Kidney epithelial cell (primary cell): ENCODE measurements around the gene TTC9. TPM values are rescaled to one million over a fixed set of nuclear protein-coding genes. Genes with fewer than 3 reads are reported as not detected.

Experiments used
- DNase-seq: peaks from one replicate; pipeline ENCODE4 v3.0.0-alpha.2; 2010; ENCODE audit warnings: low read depth
- H3K27me3 ChIP-seq: 2 replicates; pipeline ENCODE4 v1.6.0; 2011; ENCODE audit warnings: low read length; ENCODE audit not compliant: control insufficient read depth, insufficient read depth
- H3K36me3 ChIP-seq: 2 replicates; pipeline ENCODE4 v1.5.1; 2011; ENCODE audit warnings: low read length; ENCODE audit not compliant: control insufficient read depth, insufficient read depth
- H3K4me3 ChIP-seq: 2 replicates; pipeline ENCODE4 v1.5.1; 2011; ENCODE audit warnings: low read depth, mild to moderate bottlenecking, control low read depth, low read length
- total RNA-seq: library from RNA; depleted of rRNA; stranded (reverse); fragments of >200 nt; gene quantifications from 2 replicates; pipeline ENCODE4 v1.2.3, GENCODE V29; 2015
- TF ChIP-seq, protein P1 (sequence below): IDR thresholded peaks from 2 replicates; pipeline ENCODE4 v1.5.1; 2011; ENCODE audit warnings: mild to moderate bottlenecking, moderate library complexity, low read length, control low read depth, inconsistent platforms; ENCODE audit not compliant: insufficient read depth, poor library complexity, severe bottlenecking

The TTC9 gene
- total RNA-seq, 1 donor from 2014 or later = 16.5 TPM

DNA sequence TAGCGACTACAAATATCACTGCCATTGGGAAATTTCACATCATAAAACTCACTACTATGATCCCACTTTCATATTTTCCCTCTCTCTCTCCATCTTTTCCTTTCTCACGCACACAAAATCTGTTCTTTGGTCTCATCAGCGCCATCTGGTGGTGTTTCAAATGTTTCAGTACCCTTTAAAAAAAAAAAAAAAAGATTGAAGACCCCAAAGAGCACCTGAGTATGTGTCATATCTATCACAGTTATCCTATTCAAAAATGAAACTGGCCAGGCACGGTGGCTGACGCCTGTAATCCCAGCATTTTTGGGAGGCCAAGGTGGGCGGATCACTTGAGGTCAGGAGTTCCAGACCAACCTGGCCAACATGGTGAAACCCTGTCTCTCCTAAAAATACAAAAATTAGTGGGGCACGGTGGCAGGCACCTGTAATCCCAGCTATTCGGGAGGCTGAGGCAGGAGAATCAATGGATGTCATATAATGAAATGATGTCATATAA, 72.4 kb downstream of the TTC9 start:
- peak; percentile 7 for DNase-seq
- no peak overlapping the region for H3K4me3 ChIP-seq
- H3K36me3 ChIP-seq = no peaks in the 10 kb centered on the region
- TF ChIP-seq, protein P1, sequence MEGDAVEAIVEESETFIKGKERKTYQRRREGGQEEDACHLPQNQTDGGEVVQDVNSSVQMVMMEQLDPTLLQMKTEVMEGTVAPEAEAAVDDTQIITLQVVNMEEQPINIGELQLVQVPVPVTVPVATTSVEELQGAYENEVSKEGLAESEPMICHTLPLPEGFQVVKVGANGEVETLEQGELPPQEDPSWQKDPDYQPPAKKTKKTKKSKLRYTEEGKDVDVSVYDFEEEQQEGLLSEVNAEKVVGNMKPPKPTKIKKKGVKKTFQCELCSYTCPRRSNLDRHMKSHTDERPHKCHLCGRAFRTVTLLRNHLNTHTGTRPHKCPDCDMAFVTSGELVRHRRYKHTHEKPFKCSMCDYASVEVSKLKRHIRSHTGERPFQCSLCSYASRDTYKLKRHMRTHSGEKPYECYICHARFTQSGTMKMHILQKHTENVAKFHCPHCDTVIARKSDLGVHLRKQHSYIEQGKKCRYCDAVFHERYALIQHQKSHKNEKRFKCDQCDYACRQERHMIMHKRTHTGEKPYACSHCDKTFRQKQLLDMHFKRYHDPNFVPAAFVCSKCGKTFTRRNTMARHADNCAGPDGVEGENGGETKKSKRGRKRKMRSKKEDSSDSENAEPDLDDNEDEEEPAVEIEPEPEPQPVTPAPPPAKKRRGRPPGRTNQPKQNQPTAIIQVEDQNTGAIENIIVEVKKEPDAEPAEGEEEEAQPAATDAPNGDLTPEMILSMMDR = peak; percentile 58
- no peaks in the 10 kb centered on the region for H3K27me3 ChIP-seq

DNA sequence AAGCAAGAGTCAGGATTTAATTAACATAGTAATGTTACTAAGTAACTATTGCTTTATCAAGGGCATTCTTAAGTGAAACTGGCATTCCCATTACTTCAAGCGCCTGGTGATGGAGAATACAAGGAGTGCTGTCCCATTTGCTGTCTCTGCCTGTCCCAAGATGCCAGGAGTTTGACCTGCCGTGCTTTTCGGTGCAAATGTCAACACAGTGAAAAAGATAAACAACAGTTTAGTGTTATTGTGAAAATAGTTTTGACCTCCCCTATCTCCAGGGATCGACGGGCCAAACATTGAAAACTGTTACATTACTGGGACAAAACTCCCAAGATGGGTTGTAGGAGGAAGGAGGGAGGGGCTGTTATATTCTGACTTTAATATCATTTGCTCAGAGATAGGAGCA, 74.8 kb downstream of the TTC9 start:
- no peak for DNase-seq
- Histone ChIP-seq H3K27me3 (no peaks in the 10 kb centered on the region), H3K36me3 (no peaks in the 10 kb centered on the region), H3K4me3 (no peak overlapping the region)
- TF ChIP-seq, protein P1 = no peak

DNA sequence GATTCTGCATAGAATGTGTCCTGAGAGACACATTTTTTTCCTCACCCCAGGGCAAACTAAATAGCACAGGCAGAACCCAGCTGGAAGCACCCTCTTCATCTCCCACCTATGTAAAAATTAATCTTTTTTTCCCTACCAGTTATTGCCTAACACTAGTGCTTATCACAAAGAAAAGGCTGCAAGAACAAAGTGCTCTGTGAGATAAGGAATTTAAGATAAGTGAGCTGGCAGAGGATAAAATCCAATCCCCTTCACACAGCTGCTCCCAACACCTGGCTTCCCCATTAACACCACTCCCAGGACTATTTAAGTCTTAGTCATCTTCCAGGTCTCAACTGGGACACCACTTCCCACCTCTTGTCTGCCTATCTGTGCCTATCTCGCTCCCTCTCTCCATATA, 75.2 kb downstream of the TTC9 start:
- Histone ChIP-seq H3K36me3 (no peaks in the 10 kb centered on the region), H3K27me3 (no peaks in the 10 kb centered on the region), H3K4me3 (no peak overlapping the region)
- TF ChIP-seq, protein P1 = no peak
- DNase-seq = no peak

DNA sequence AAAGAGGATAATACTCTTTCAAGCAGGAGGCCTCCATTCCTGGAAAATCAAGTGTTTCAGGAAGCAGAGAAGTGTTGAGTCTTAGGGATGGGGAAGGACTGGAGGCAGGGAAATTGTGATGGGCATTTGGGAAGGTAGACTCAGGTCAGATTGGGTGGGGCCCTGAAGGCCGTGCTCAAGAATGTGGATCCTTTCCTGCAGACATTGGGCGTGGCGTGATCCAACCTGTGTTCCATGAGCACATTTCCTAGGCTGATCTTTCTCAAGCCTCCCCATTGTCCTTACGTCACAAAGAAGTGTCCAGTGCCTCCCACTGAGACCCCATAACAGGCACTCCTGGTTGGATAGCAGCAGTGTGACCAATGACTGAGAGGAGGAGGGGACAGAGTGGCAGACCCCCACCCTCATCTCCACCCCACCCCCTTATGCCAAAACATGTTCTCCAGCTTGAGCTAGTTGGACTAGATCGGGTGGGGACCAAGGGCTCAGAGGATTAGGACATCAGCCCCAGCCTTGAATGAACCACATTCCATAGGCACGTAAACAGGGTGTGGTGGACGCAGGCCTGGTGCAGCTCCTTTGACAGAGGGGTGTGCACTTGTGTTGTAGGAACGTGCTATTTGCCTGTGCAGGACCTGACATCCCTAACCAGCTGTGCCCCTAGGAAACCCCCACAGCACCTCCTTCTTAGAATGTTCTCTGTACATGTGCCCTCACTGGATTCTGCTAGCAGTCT, 76.8 kb downstream of the TTC9 start:
- H3K27me3 ChIP-seq = no peaks in the 10 kb centered on the region
- no peaks in the 10 kb centered on the region for H3K36me3 ChIP-seq
- no peak overlapping the region for H3K4me3 ChIP-seq
- TF ChIP-seq, protein P1 = no peak
- DNase-seq = no peak

DNA sequence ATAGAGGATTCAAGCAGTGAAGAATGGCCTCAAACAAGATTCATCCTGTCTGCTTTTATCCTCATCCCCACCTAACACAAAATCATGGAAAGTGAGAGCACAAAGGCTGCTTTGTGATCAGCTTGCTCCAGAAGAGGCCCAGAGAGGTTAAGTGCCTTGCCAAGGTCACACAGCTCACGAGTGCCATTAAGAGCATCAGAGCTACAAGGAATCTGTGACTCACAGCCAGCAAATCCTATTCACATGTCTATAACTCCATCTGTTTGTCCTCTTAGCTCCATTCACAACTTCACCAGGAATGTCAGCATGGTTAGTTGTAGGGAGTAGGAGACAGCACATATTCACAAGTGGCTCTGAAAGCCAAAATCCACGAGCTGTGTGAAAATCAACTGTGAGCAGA, 79.8 kb downstream of the TTC9 start:
- DNase-seq = peak; percentile 9
- H3K36me3 ChIP-seq = no peaks in the 10 kb centered on the region
- H3K4me3 ChIP-seq = no peak overlapping the region
- TF ChIP-seq, protein P1 = no peak
- H3K27me3 ChIP-seq = no peaks in the 10 kb centered on the region

DNA sequence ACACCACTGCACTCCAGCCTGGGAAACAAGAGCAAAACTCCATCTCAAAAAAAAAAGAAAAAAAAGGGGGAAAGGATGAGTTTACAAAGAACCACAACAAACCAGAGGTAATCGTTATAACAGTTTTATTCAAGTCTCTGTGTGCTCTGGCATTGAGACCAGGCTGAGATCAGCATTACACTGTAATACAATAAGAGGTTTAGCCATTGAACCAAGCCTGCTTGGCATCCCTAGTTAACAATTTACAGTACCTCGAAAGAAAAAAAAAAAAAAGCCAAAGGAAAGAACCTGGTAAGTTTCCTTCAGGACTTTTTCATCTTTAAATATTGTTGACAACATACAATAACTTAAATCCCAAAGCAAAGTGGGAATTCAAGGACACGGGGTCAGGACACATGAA, 80.7 kb downstream of the TTC9 start:
- TF ChIP-seq, protein P1 = no peak
- no peak for DNase-seq
- H3K4me3 ChIP-seq = no peak overlapping the region
- H3K36me3 ChIP-seq = no peaks in the 10 kb centered on the region
- no peaks in the 10 kb centered on the region for H3K27me3 ChIP-seq
